ENCODE data around the gene TM7SF2. TPM values are rescaled to one million over a fixed set of nuclear protein-coding genes. Genes with fewer than 3 reads are reported as not detected.

Gene TM7SF2
- total and polyA plus RNA-seq, 2 donors from 2014 or later = 20.9 to 88.2 TPM

- DNase-seq (peak in 1 of 5 donors; percentile 4), FAIRE-seq (no peak)
- Histone ChIP-seq H3K4me1 (ENCODE audit: control insufficient read depth in 2 of 3, insufficient read depth in 2 of 3, low read depth in 1 of 3, low read length in 3 of 3) (peaks cover 3 to 19% (median 15%) of the 10 kb centered on the region in 3 donors), H3K36me3 (ENCODE audit: control insufficient read depth in 2 of 3, insufficient read depth in 3 of 3, low read length in 3 of 3) (peaks cover 0 to 9% (median 0%) of the 10 kb centered on the region in 3 donors), H3K4me3 (ENCODE audit: low read length in 3 of 3) (no peak overlapping the region), H3K27ac (ENCODE audit: low read depth in 2 of 2, low read length in 2 of 2) (peak overlapping the region; percentile 0 to 18), H3K9me3 (ENCODE audit: control insufficient read depth in 2 of 3, insufficient read depth in 1 of 3, low read length in 3 of 3) (no peaks in the 10 kb centered on the region), H3K9ac (ENCODE audit: low read length in 3 of 3) (peak overlapping the region in 1 of 3 donors; percentile 1), H3K27me3 (ENCODE audit: control insufficient read depth, insufficient read depth, low read length) (no peaks in the 10 kb centered on the region)
- TF ChIP-seq CTCF (IDR thresholded peaks at IDR 0.05; ENCODE audit: borderline replicate concordance, extremely low read depth, insufficient read depth) = no peak
- intact Hi-C loops (cut with DNase I) = no loop called here
Measured at GRCh38 chr11:65136515-65137096, 24.9 kb downstream of the TM7SF2 start.

- Histone ChIP-seq H3K36me3 (ENCODE audit: control insufficient read depth in 2 of 3, insufficient read depth in 3 of 3, low read length in 3 of 3) (no peaks in the 10 kb centered on the region), H3K27me3 (ENCODE audit: control insufficient read depth, insufficient read depth, low read length) (no peaks in the 10 kb centered on the region), H3K27ac (ENCODE audit: low read depth in 2 of 2, low read length in 2 of 2) (no peak overlapping the region), H3K9ac (ENCODE audit: low read length in 3 of 3) (no peak overlapping the region), H3K9me3 (ENCODE audit: control insufficient read depth in 2 of 3, insufficient read depth in 1 of 3, low read length in 3 of 3) (no peaks in the 10 kb centered on the region), H3K4me3 (ENCODE audit: low read length in 3 of 3) (no peak overlapping the region), H3K4me1 (ENCODE audit: control insufficient read depth in 2 of 3, insufficient read depth in 2 of 3, low read depth in 1 of 3, low read length in 3 of 3) (peaks cover 0 to 5% (median 2%) of the 10 kb centered on the region in 3 donors)
- DNase-seq (no peak), FAIRE-seq (no peak)
- intact Hi-C loops (cut with DNase I) = no loop called here
- TF ChIP-seq CTCF (IDR thresholded peaks at IDR 0.05; ENCODE audit: borderline replicate concordance, extremely low read depth, insufficient read depth) = no peak
Measured at GRCh38 chr11:65141896-65142494, 30.3 kb downstream of the TM7SF2 start.

- TF ChIP-seq CTCF (IDR thresholded peaks at IDR 0.05; ENCODE audit: borderline replicate concordance, extremely low read depth, insufficient read depth) = no peak
- DNase-seq (no peak), FAIRE-seq (no peak)
- H3K36me3 ChIP-seq (ENCODE audit: control insufficient read depth in 2 of 3, insufficient read depth in 3 of 3, low read length in 3 of 3) = no peaks in the 10 kb centered on the region
- peaks cover 0 to 10% (median 8%) of the 10 kb centered on the region in 3 donors for H3K4me1 ChIP-seq (ENCODE audit: control insufficient read depth in 2 of 3, insufficient read depth in 2 of 3, low read depth in 1 of 3, low read length in 3 of 3)
- no peak overlapping the region for H3K9ac ChIP-seq (ENCODE audit: low read length in 3 of 3)
- H3K4me3 ChIP-seq (ENCODE audit: low read length in 3 of 3) = no peak overlapping the region
- no peaks in the 10 kb centered on the region for H3K9me3 ChIP-seq (ENCODE audit: control insufficient read depth in 2 of 3, insufficient read depth in 1 of 3, low read length in 3 of 3)
- intact Hi-C loops (cut with DNase I) = no loop called here
- H3K27ac ChIP-seq (ENCODE audit: low read depth in 2 of 2, low read length in 2 of 2) = no peak overlapping the region
- H3K27me3 ChIP-seq (ENCODE audit: control insufficient read depth, insufficient read depth, low read length) = no peaks in the 10 kb centered on the region
Measured at GRCh38 chr11:65147352-65148075, 35.8 kb downstream of the TM7SF2 start.
